ENCODE measurements around the gene APBB2. TPM values are rescaled to one million over a fixed set of nuclear protein-coding genes. Genes with fewer than 3 reads are reported as not detected.

APBB2 gene
- total RNA-seq, 4 donors from 2014 or later, result 47.5 to 99.9 (median 57.5) TPM

DNA sequence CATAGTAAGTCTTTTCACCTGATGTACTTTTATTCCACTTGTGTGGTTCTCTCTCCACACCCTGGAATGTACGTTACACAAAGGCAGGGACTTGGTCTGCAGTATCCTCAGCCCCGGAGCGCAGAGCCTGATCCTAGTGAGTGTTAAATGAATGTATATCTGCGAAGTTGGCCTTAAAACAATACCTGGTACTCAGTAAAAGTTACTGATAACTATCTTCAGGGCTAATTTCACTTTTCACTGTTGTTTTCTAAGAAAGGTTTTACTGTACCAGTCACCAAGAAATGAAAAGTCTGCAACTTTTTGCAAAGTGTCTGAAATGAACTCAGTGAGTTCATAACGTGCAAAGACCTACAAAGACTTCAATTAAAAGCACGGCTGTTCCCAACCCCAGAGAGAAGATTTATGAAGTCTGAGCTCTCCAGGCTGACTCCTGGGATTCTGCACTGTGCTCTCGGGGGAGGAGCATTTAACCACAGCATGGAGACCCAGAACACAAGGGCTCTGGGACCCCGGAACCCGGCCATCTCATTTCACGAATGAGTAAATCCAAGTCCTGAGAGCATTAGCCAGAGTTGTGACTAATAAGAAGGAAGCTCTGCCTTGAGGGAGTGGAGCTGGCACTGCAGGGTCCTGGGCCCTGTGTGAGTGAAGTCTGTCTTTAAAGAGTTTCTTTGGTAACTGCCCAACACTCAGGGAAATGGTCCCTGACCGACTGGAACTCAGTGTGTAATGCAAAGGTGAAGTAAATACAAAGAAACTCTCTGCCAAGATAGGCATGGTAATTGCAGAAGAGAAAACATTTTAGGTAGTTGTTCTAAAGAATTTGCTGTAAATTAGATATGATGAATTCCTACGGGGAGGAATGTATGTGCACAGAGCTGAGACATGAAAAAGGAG, 298.8 kb downstream of the APBB2 start:
- no peak overlapping the region for H3K27ac ChIP-seq
- H3K4me3 ChIP-seq, result no peak overlapping the region
- H3K27me3 ChIP-seq, result no peaks in the 10 kb centered on the region
- DNase-seq, result no peak
- no peaks in the 10 kb centered on the region for H3K36me3 ChIP-seq
- TF ChIP-seq, protein P1, sequence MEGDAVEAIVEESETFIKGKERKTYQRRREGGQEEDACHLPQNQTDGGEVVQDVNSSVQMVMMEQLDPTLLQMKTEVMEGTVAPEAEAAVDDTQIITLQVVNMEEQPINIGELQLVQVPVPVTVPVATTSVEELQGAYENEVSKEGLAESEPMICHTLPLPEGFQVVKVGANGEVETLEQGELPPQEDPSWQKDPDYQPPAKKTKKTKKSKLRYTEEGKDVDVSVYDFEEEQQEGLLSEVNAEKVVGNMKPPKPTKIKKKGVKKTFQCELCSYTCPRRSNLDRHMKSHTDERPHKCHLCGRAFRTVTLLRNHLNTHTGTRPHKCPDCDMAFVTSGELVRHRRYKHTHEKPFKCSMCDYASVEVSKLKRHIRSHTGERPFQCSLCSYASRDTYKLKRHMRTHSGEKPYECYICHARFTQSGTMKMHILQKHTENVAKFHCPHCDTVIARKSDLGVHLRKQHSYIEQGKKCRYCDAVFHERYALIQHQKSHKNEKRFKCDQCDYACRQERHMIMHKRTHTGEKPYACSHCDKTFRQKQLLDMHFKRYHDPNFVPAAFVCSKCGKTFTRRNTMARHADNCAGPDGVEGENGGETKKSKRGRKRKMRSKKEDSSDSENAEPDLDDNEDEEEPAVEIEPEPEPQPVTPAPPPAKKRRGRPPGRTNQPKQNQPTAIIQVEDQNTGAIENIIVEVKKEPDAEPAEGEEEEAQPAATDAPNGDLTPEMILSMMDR (IDR thresholded peaks at IDR 0.05), result no peak
- TF ChIP-seq POLR2A (IDR thresholded peaks at IDR 0.05), result no peak
- H3K9me3 ChIP-seq, result no peaks in the 10 kb centered on the region
- H3K4me1 ChIP-seq, result peaks cover 0 to 6% (median 0%) of the 10 kb centered on the region in 4 donors

- Histone ChIP-seq H3K4me3 (no peak overlapping the region), H3K4me1 (no peaks in the 10 kb centered on the region), H3K9me3 (no peaks in the 10 kb centered on the region), H3K36me3 (no peaks in the 10 kb centered on the region), H3K27ac (no peak overlapping the region), H3K27me3 (no peaks in the 10 kb centered on the region)
- TF ChIP-seq POLR2A (IDR thresholded peaks at IDR 0.05), result no peak
- TF ChIP-seq, protein P1 (IDR thresholded peaks at IDR 0.05), result no peak
- DNase-seq, result no peak
Measured at GRCh38 chr4:40912460-40913184, 301.7 kb downstream of the APBB2 start.

DNA sequence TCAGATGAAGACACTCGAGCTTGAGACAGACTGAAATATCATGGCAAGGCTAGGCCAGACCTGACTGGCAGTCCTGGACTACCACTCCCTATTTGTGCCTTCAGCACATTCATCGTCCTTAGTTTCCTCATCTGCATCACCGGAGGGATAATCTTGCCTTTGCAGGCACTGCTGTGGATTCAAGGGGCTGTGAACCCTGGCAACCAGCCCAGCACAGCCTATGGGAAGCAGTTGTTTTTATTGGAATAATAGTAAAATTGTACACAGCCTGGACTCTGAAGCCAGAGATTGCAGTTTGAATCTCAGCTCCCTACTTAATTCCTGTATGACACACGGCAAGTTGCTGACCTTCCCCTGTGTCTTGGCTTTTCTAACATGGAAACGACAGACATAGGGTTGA, 303.6 kb downstream of the APBB2 start:
- Histone ChIP-seq H3K9me3 (no peaks in the 10 kb centered on the region), H3K4me1 (no peaks in the 10 kb centered on the region), H3K27ac (no peak overlapping the region), H3K4me3 (no peak overlapping the region), H3K27me3 (no peaks in the 10 kb centered on the region), H3K36me3 (no peaks in the 10 kb centered on the region)
- TF ChIP-seq POLR2A (IDR thresholded peaks at IDR 0.05), result no peak
- TF ChIP-seq, protein P1 (IDR thresholded peaks at IDR 0.05), result no peak
- DNase-seq, result no peak

DNA sequence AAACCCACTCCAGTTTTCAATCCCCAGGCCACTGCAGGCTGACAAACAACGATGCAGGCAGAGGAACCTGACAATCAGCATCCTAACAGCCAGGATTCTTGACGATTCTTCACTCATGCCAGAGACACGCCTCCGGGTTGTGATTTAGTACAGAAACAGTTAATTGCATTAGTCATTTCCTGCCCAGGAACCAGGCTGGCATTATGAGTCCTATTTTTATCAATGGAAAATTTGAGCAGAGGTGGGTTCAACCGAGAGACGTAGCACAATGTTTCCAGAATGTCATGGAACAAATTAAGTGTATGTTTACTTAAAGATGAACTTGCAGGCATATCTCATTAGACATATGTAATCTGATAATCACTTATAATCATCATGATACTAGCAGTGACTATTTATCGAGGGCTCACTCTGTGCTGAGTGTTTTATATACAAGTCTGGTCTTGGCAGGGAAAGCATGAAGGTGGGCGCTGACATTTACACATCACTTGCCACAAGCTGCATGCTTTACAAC, 304.9 kb downstream of the APBB2 start:
- Histone ChIP-seq H3K27ac (no peak overlapping the region), H3K9me3 (no peaks in the 10 kb centered on the region), H3K36me3 (no peaks in the 10 kb centered on the region), H3K4me1 (no peaks in the 10 kb centered on the region), H3K4me3 (no peak overlapping the region), H3K27me3 (no peaks in the 10 kb centered on the region)
- DNase-seq, result no peak
- no peak for TF ChIP-seq POLR2A (IDR thresholded peaks at IDR 0.05)
- TF ChIP-seq, protein P1 (IDR thresholded peaks at IDR 0.05), result no peak

- Histone ChIP-seq H3K4me1 (no peaks in the 10 kb centered on the region), H3K9me3 (no peaks in the 10 kb centered on the region), H3K27me3 (no peaks in the 10 kb centered on the region), H3K36me3 (no peaks in the 10 kb centered on the region), H3K27ac (no peak overlapping the region), H3K4me3 (no peak overlapping the region)
- DNase-seq, result peak; percentile 43 to 80 (median 70)
- no peak for TF ChIP-seq POLR2A (IDR thresholded peaks at IDR 0.05)
- TF ChIP-seq, protein P1 (IDR thresholded peaks at IDR 0.05), result peak; percentile 41 to 85 (median 79)
Measured at GRCh38 chr4:40908702-40909362, 305.5 kb downstream of the APBB2 start.
